Measurements from ENCODE around the gene ENHO. TPM values are rescaled to one million over a fixed set of nuclear protein-coding genes. Genes with fewer than 3 reads are reported as not detected.

Gene ENHO
- total RNA-seq, 2 experiments from 2014 or later, result 0.45 TPM; not detected in 1

DNA sequence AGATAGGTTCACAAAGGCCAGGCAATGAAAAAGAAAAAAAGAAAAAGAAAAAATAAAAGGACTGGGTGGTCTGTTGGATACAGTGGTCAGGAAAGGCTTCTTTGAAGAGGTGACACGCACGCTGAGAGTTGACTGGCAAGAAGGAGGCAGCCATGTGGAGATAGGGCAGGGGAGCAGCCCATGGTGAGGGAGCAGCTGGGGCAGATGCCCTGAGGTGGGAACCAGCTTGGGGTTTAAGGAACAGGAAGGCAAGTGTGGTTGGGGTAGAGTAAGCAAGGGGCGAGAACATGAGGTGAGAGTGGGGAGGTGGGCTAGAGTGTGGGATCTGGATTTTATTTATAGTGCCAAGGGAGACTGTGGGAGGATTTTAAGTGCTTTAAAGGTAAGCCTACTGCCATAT is 6.8 kb downstream of the ENHO start:
- Histone ChIP-seq H3K9me3 (ENCODE audit: control insufficient read depth in 1 of 2, insufficient read depth in 1 of 2, low read length in 2 of 2) (no peaks in the 10 kb centered on the region), H3K27ac (ENCODE audit: low read depth in 1 of 2, low read length in 2 of 2) (no peak overlapping the region), H3K4me1 (ENCODE audit: insufficient read depth, low read length) (no peaks in the 10 kb centered on the region), H3K27me3 (ENCODE audit: control insufficient read depth in 1 of 2, insufficient read depth in 2 of 2, low read length in 2 of 2) (no peaks in the 10 kb centered on the region), H3K36me3 (ENCODE audit: insufficient read depth, low read length) (no peaks in the 10 kb centered on the region), H3K4me3 (ENCODE audit: low read length) (no peak overlapping the region)
- Mint-ChIP-seq H3K4me3 (no peak overlapping the region), H3K4me1 (ENCODE audit: low read depth) (no peaks in the 10 kb centered on the region), H3K27ac (no peak overlapping the region), H3K36me3 (ENCODE audit: low read depth) (no peaks in the 10 kb centered on the region), H3K27me3 (no peaks in the 10 kb centered on the region), H3K9me3 (no peaks in the 10 kb centered on the region)
- TF ChIP-seq CTCF (IDR thresholded peaks at IDR 0.05), result no peak
- no peak for ATAC-seq (ENCODE audit: poor library complexity)
- intact Hi-C loops (cut with DNase I, micrococcal nuclease), result no loop called here
- no peak for DNase-seq
- ChIA-PET POLR2A (no interaction called here), CTCF (no interaction called here)

GRCh38 chr9:34514816-34515215 is 8.0 kb downstream of the ENHO start:
- DNase-seq (no peak), ATAC-seq (ENCODE audit: poor library complexity) (no peak)
- no peaks in the 10 kb centered on the region for H3K27me3 ChIP-seq (ENCODE audit: control insufficient read depth in 1 of 2, insufficient read depth in 2 of 2, low read length in 2 of 2)
- Mint-ChIP-seq H3K9me3 (no peaks in the 10 kb centered on the region), H3K36me3 (ENCODE audit: low read depth) (no peaks in the 10 kb centered on the region), H3K4me3 (no peak overlapping the region), H3K27ac (no peak overlapping the region), H3K27me3 (peaks cover 3% of the 10 kb centered on the region), H3K4me1 (ENCODE audit: low read depth) (no peaks in the 10 kb centered on the region)
- no peak overlapping the region for H3K27ac ChIP-seq (ENCODE audit: low read depth in 1 of 2, low read length in 2 of 2)
- H3K36me3 ChIP-seq (ENCODE audit: insufficient read depth, low read length), result no peaks in the 10 kb centered on the region
- no peaks in the 10 kb centered on the region for H3K4me1 ChIP-seq (ENCODE audit: insufficient read depth, low read length)
- ChIA-PET CTCF (no interaction called here), POLR2A (no interaction called here)
- TF ChIP-seq CTCF (IDR thresholded peaks at IDR 0.05), result no peak
- intact Hi-C loops (cut with DNase I, micrococcal nuclease), result no loop called here
- no peak overlapping the region for H3K4me3 ChIP-seq (ENCODE audit: low read length)
- no peaks in the 10 kb centered on the region for H3K9me3 ChIP-seq (ENCODE audit: control insufficient read depth in 1 of 2, insufficient read depth in 1 of 2, low read length in 2 of 2)

DNA sequence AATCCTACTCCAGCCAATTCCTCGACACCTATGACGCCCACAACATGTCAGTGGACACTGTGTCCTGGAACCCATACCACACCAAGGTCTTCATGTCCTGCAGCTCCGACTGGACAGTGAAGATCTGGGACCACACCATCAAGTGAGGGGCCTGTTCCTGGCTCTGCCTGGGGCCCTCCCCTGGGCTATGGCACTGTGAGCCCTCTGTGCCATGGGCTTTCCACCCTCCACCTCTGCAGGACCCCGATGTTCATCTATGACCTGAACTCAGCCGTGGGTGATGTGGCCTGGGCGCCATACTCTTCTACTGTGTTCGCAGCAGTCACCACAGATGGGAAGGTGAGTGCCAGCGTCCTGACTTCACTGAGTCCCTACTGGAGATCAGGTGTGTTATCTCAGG is 8.4 kb downstream of the ENHO start:
- peaks cover 5% of the 10 kb centered on the region for H3K27me3 Mint-ChIP-seq
- ATAC-seq (ENCODE audit: poor library complexity) (no peak), DNase-seq (no peak)
- TF ChIP-seq CTCF (IDR thresholded peaks at IDR 0.05), result no peak
- H3K4me3 ChIP-seq (ENCODE audit: low read length), result no peak overlapping the region
- no peaks in the 10 kb centered on the region for H3K36me3 ChIP-seq (ENCODE audit: insufficient read depth, low read length)
- no peaks in the 10 kb centered on the region for H3K27me3 ChIP-seq (ENCODE audit: control insufficient read depth in 1 of 2, insufficient read depth in 2 of 2, low read length in 2 of 2)
- no peak overlapping the region for H3K4me3 Mint-ChIP-seq
- H3K9me3 Mint-ChIP-seq, result no peaks in the 10 kb centered on the region
- no peaks in the 10 kb centered on the region for H3K4me1 ChIP-seq (ENCODE audit: insufficient read depth, low read length)
- no peak overlapping the region for H3K27ac Mint-ChIP-seq
- intact Hi-C loops (cut with DNase I, micrococcal nuclease), result no loop called here
- H3K4me1 Mint-ChIP-seq (ENCODE audit: low read depth), result no peaks in the 10 kb centered on the region
- H3K9me3 ChIP-seq (ENCODE audit: control insufficient read depth in 1 of 2, insufficient read depth in 1 of 2, low read length in 2 of 2), result no peaks in the 10 kb centered on the region
- H3K27ac ChIP-seq (ENCODE audit: low read depth in 1 of 2, low read length in 2 of 2), result no peak overlapping the region
- ChIA-PET POLR2A (no interaction called here), CTCF (no interaction called here)
- no peaks in the 10 kb centered on the region for H3K36me3 Mint-ChIP-seq (ENCODE audit: low read depth)

Measured in CD4-positive, alpha-beta T cell (primary cell).